Stimulated activated effector memory CD8-positive, alpha-beta T cell treated with anti-CD3 and anti-CD28 coated beads, Interleukin-12 subunit alpha, Interleukin-12 subunit beta, amount 100 ng/mL, for 72 hours (primary cell): ENCODE measurements around the gene CABP7.

ENCODE experiments used
- ATAC-seq: fragments of 150-1000 bp; cut with Tn5 transposase; 2 replicates; pipeline ENCODE4 v1.10.0; 2021
- DNase-seq, 2 donors: peaks; one replicate each; pipeline ENCODE4 v3.0.0; 2021 to 2022; ENCODE audit warnings: low spot score in 2 of 2
- H3K27ac Mint-ChIP-seq: one replicate; pipeline ENCODE4 v1.8.0; 2022; ENCODE audit warnings: mild to moderate bottlenecking, mixed read lengths
- H3K36me3 Mint-ChIP-seq: one replicate; pipeline ENCODE4 v1.8.0; 2022; ENCODE audit warnings: mild to moderate bottlenecking, mixed read lengths
- H3K4me1 Mint-ChIP-seq: one replicate; pipeline ENCODE4 v1.8.0; 2022; ENCODE audit warnings: mixed read lengths
- H3K4me3 Mint-ChIP-seq: one replicate; pipeline ENCODE4 v1.8.0; 2022; ENCODE audit warnings: mild to moderate bottlenecking, mixed read lengths
- H3K9me3 Mint-ChIP-seq: one replicate; pipeline ENCODE4 v1.8.0; 2022; ENCODE audit warnings: mixed read lengths

Gene CABP7

GRCh38 chr22:29727131-29727523 lies 7.3 kb downstream of the CABP7 start:
- H3K4me3 Mint-ChIP-seq: no peak overlapping the region
- H3K9me3 Mint-ChIP-seq: no peaks in the 10 kb centered on the region
- no peak for ATAC-seq
- no peak overlapping the region for H3K27ac Mint-ChIP-seq
- DNase-seq: no peak
- peaks cover 8% of the 10 kb centered on the region for H3K36me3 Mint-ChIP-seq
- H3K4me1 Mint-ChIP-seq: no peaks in the 10 kb centered on the region

- H3K9me3 Mint-ChIP-seq: no peaks in the 10 kb centered on the region
- H3K4me3 Mint-ChIP-seq: no peak overlapping the region
- ATAC-seq: no peak
- peaks cover 14% of the 10 kb centered on the region for H3K36me3 Mint-ChIP-seq
- H3K4me1 Mint-ChIP-seq: no peaks in the 10 kb centered on the region
- DNase-seq: no peak
- H3K27ac Mint-ChIP-seq: no peak overlapping the region
Observed at GRCh38 chr22:29729161-29729560, 9.4 kb downstream of the CABP7 start.

GRCh38 chr22:29731058-29731850 lies 11.5 kb downstream of the CABP7 start:
- ATAC-seq: no peak
- H3K27ac Mint-ChIP-seq: no peak overlapping the region
- H3K4me3 Mint-ChIP-seq: no peak overlapping the region
- DNase-seq: no peak
- H3K9me3 Mint-ChIP-seq: no peaks in the 10 kb centered on the region
- H3K4me1 Mint-ChIP-seq: no peaks in the 10 kb centered on the region
- peaks cover 14% of the 10 kb centered on the region for H3K36me3 Mint-ChIP-seq

GRCh38 chr22:29732883-29733282 lies 13.1 kb downstream of the CABP7 start:
- H3K36me3 Mint-ChIP-seq: peaks cover 14% of the 10 kb centered on the region
- no peak overlapping the region for H3K27ac Mint-ChIP-seq
- H3K9me3 Mint-ChIP-seq: no peaks in the 10 kb centered on the region

GRCh38 chr22:29733362-29734201 lies 13.8 kb downstream of the CABP7 start:
- Mint-ChIP-seq H3K36me3 (peaks cover 14% of the 10 kb centered on the region), H3K4me3 (no peak overlapping the region), H3K9me3 (no peaks in the 10 kb centered on the region), H3K27ac (no peak overlapping the region), H3K4me1 (no peaks in the 10 kb centered on the region)
- DNase-seq (no peak), ATAC-seq (no peak)

More at GRCh38 chr22:29732883-29733282, 13.1 kb downstream of the CABP7 start:
- H3K4me3 Mint-ChIP-seq: no peak overlapping the region
- H3K4me1 Mint-ChIP-seq: no peaks in the 10 kb centered on the region
- DNase-seq: no peak
- no peak for ATAC-seq

- ATAC-seq (no peak), DNase-seq (no peak)
- Mint-ChIP-seq H3K9me3 (no peaks in the 10 kb centered on the region), H3K4me3 (no peak overlapping the region), H3K27ac (no peak overlapping the region), H3K4me1 (no peaks in the 10 kb centered on the region), H3K36me3 (peaks cover 18% of the 10 kb centered on the region)
Observed at GRCh38 chr22:29734406-29734805, 14.6 kb downstream of the CABP7 start.

- Mint-ChIP-seq H3K4me1 (no peaks in the 10 kb centered on the region), H3K9me3 (no peaks in the 10 kb centered on the region), H3K36me3 (peaks cover 18% of the 10 kb centered on the region), H3K27ac (no peak overlapping the region), H3K4me3 (no peak overlapping the region)
- DNase-seq (no peak), ATAC-seq (no peak)
Observed at GRCh38 chr22:29734838-29735237, 15.0 kb downstream of the CABP7 start.

- no peak overlapping the region for H3K4me3 Mint-ChIP-seq
- ATAC-seq: no peak
- DNase-seq: no peak
- no peak overlapping the region for H3K27ac Mint-ChIP-seq
- H3K9me3 Mint-ChIP-seq: no peaks in the 10 kb centered on the region
- peaks cover 18% of the 10 kb centered on the region for H3K36me3 Mint-ChIP-seq
- H3K4me1 Mint-ChIP-seq: no peaks in the 10 kb centered on the region
Observed at GRCh38 chr22:29735416-29735815, 15.6 kb downstream of the CABP7 start.

GRCh38 chr22:29737251-29738117 lies 17.7 kb downstream of the CABP7 start:
- Mint-ChIP-seq H3K4me3 (no peak overlapping the region), H3K36me3 (peaks cover 15% of the 10 kb centered on the region), H3K4me1 (no peaks in the 10 kb centered on the region), H3K27ac (no peak overlapping the region), H3K9me3 (no peaks in the 10 kb centered on the region)
- no peak for DNase-seq
- ATAC-seq: no peak

GRCh38 chr22:29738118-29738815 lies 18.5 kb downstream of the CABP7 start:
- H3K36me3 Mint-ChIP-seq: peaks cover 16% of the 10 kb centered on the region
- no peak for ATAC-seq
- no peaks in the 10 kb centered on the region for H3K9me3 Mint-ChIP-seq
- H3K27ac Mint-ChIP-seq: no peak overlapping the region
- DNase-seq: no peak
- H3K4me3 Mint-ChIP-seq: no peak overlapping the region
- H3K4me1 Mint-ChIP-seq: no peaks in the 10 kb centered on the region

- Mint-ChIP-seq H3K36me3 (peaks cover 10% of the 10 kb centered on the region), H3K27ac (no peak overlapping the region), H3K4me3 (no peak overlapping the region), H3K4me1 (no peaks in the 10 kb centered on the region), H3K9me3 (no peaks in the 10 kb centered on the region)
- DNase-seq (no peak), ATAC-seq (no peak)
Observed at GRCh38 chr22:29739346-29739875, 19.6 kb downstream of the CABP7 start.

GRCh38 chr22:29740216-29740615 lies 20.4 kb downstream of the CABP7 start:
- Mint-ChIP-seq H3K4me1 (no peaks in the 10 kb centered on the region), H3K9me3 (no peaks in the 10 kb centered on the region), H3K27ac (peak overlapping the region; percentile 12), H3K4me3 (no peak overlapping the region), H3K36me3 (peaks cover 11% of the 10 kb centered on the region)
- DNase-seq (no peak), ATAC-seq (no peak)

GRCh38 chr22:29741926-29742325 lies 22.1 kb downstream of the CABP7 start:
- ATAC-seq (no peak), DNase-seq (no peak)
- no peaks in the 10 kb centered on the region for H3K9me3 Mint-ChIP-seq
- H3K27ac Mint-ChIP-seq: peak overlapping the region; percentile 45
- peaks cover 26% of the 10 kb centered on the region for H3K36me3 Mint-ChIP-seq
- H3K4me1 Mint-ChIP-seq: no peaks in the 10 kb centered on the region
- H3K4me3 Mint-ChIP-seq: no peak overlapping the region

- Mint-ChIP-seq H3K27ac (peak overlapping the region; percentile 45), H3K36me3 (peaks cover 26% of the 10 kb centered on the region), H3K4me3 (no peak overlapping the region), H3K9me3 (no peaks in the 10 kb centered on the region), H3K4me1 (no peaks in the 10 kb centered on the region)
- DNase-seq (no peak), ATAC-seq (no peak)
Observed at GRCh38 chr22:29742326-29742725, 22.5 kb downstream of the CABP7 start.
